GM12878 (cell line): Measurements from ENCODE around the gene PLXNA2. TPM values are rescaled to one million over a fixed set of nuclear protein-coding genes. Genes with fewer than 3 reads are reported as not detected.

Experiments used
- ATAC-seq: fragments of 200-7000 bp; cut with Tn5 transposase; 3 replicates; pipeline ENCODE4 v1.9.1; 2020; ENCODE audit warnings: mild to moderate bottlenecking, moderate library complexity
- BruUV-seq: library from RNA; stranded (reverse); fragments of 400-500 nt; replicated peaks from 2 replicates; lab custom pipeline; 2021; lab: Mats Ljungman, UMichigan
- CTCF ChIA-PET: fragments of 300-600 bp; sonication (Branson Sonifier 250); formaldehyde crosslinking; extraction: SDS; loops from one replicate; lab custom pipeline; 2021; ENCODE audit warnings: inconsistent platforms; lab: Yijun Ruan, JAX
- POLR2A ChIA-PET: fragments of 350-600 bp; formaldehyde crosslinking; extraction: SDS; loops from one replicate; lab custom pipeline; 2021; ENCODE audit warnings: inconsistent platforms; lab: Charles Lee
- RAD21 ChIA-PET: fragments of 300-600 bp; sonication (Branson Sonifier 250); formaldehyde crosslinking; loops from one replicate; lab custom pipeline; 2023; ENCODE audit warnings: antibody characterized with exemption; ENCODE audit not compliant: unreplicated experiment; lab: Charles Lee
- SMC1A ChIA-PET: fragments of 300-600 bp; sonication (Branson Sonifier 250); formaldehyde crosslinking; loops from one replicate; lab custom pipeline; 2023; ENCODE audit not compliant: unreplicated experiment, uncharacterized antibody; lab: Charles Lee
- DNase-seq: peaks from one replicate; pipeline ENCODE4 v3.0.0-alpha.2; 2011; ENCODE audit warnings: low read depth, low spot score
- FAIRE-seq: peaks from 3 replicates; lab custom pipeline; 2011; peaks lifted over from hg19 to GRCh38; lab: Jason Lieb, UNC
- H2AFZ ChIP-seq: 2 replicates; pipeline ENCODE4 v1.6.0; 2011; ENCODE audit warnings: low read depth, low read length, control low read depth; ENCODE audit not compliant: control insufficient read depth
- H3K27ac ChIP-seq: 2 replicates; pipeline ENCODE4 v1.5.1; 2011; ENCODE audit warnings: control low read depth; ENCODE audit not compliant: control insufficient read depth, insufficient read depth
- H3K27me3 ChIP-seq, 2 experiments: replicated peaks in 1 of 2; 2 replicates each; pipeline versions ENCODE4 v1.6.0 to v1.6.1; 2011; ENCODE audit warnings: low read length in 1 of 2; ENCODE audit not compliant: control insufficient read depth in 2 of 2, insufficient read depth in 2 of 2
- H3K36me3 ChIP-seq, 2 experiments: 2 replicates each; pipeline ENCODE4 v1.5.1; 2011; ENCODE audit warnings: low read length in 1 of 2; ENCODE audit not compliant: control insufficient read depth in 2 of 2, insufficient read depth in 2 of 2
- H3K4me1 ChIP-seq: 2 replicates; pipeline ENCODE4 v1.6.1; 2011; ENCODE audit warnings: mild to moderate bottlenecking, low read length, moderate library complexity, mixed read lengths; ENCODE audit not compliant: control insufficient read depth, insufficient read depth
- H3K4me2 ChIP-seq: 2 replicates; pipeline ENCODE4 v1.6.0; 2011; ENCODE audit warnings: control low read depth; ENCODE audit not compliant: control insufficient read depth, insufficient read depth
- H3K4me3 ChIP-seq: fragments of 200-600 bp; sonication (generic); 2 replicates; pipeline ENCODE4 v1.5.1; 2016
- H3K79me2 ChIP-seq: 2 replicates; pipeline ENCODE4 v1.6.0; 2011; ENCODE audit warnings: low read length; ENCODE audit not compliant: control insufficient read depth, insufficient read depth
- H3K9ac ChIP-seq: 2 replicates; pipeline ENCODE4 v1.8.0; 2011; ENCODE audit warnings: low read length, control low read depth, mixed read lengths; ENCODE audit not compliant: control insufficient read depth, insufficient read depth
- H3K9me3 ChIP-seq: replicated peaks from 3 replicates; pipeline ENCODE4 v1.5.1; 2011; ENCODE audit warnings: mild to moderate bottlenecking, low read length; ENCODE audit not compliant: control insufficient read depth, insufficient read depth
- H4K20me1 ChIP-seq: 2 replicates; pipeline ENCODE4 v1.6.0; 2011; ENCODE audit not compliant: control insufficient read depth, insufficient read depth
- ETV6 ChIP-seq, 2 experiments: fragments of 450-650 bp in 1 of 2; IDR thresholded peaks in 1 of 2; conservative IDR thresholded peaks in 1 of 2; 2 replicates each; pipeline ENCODE4 v1.6.1; 2014; ENCODE audit warnings: antibody characterized with exemption in 1 of 2, borderline replicate concordance in 1 of 2, low read depth in 1 of 2, mild to moderate bottlenecking in 1 of 2, moderate library complexity in 1 of 2
- FOXK2 ChIP-seq: fragments of 450-650 bp; IDR thresholded peaks from 2 replicates; pipeline ENCODE4 v1.6.1; 2017; ENCODE audit warnings: mild to moderate bottlenecking, moderate library complexity
- HDGF ChIP-seq: fragments of 450-650 bp; IDR thresholded peaks from 2 replicates; pipeline ENCODE4 v1.6.1; 2016; ENCODE audit warnings: antibody characterized with exemption
- LARP7 ChIP-seq: fragments of 450-650 bp; IDR thresholded peaks from 2 replicates; pipeline ENCODE4 v1.6.1; 2017; ENCODE audit warnings: mild to moderate bottlenecking
- MAX ChIP-seq: IDR thresholded peaks from 2 replicates; pipeline ENCODE4 v1.6.1; 2012; ENCODE audit warnings: low read depth, low read length, improper control_type of control experiment
- MYB ChIP-seq: fragments of 150-350 bp; IDR thresholded peaks from 2 replicates; pipeline ENCODE4 v1.6.1; 2014; ENCODE audit warnings: mild to moderate bottlenecking, low read depth, low read length, borderline replicate concordance
- NBN ChIP-seq: fragments of 450-650 bp; IDR thresholded peaks from 2 replicates; pipeline ENCODE4 v1.6.1; 2016
- NFYA ChIP-seq: IDR thresholded peaks from 2 replicates; pipeline ENCODE4 v1.6.1; 2011; ENCODE audit warnings: low read depth, mild to moderate bottlenecking, low read length, improper control_type of control experiment, borderline replicate concordance
- NR2C1 ChIP-seq: fragments of 450-650 bp; IDR thresholded peaks from 2 replicates; pipeline ENCODE4 v1.6.1; 2017; ENCODE audit warnings: antibody characterized with exemption, mild to moderate bottlenecking, moderate library complexity
- PML ChIP-seq: IDR thresholded peaks from 2 replicates; pipeline ENCODE4 v1.6.1; 2012; ENCODE audit warnings: low read length, inconsistent platforms
- POLR2AphosphoS2 ChIP-seq: IDR thresholded peaks from 2 replicates; pipeline ENCODE4 v1.6.1; 2011; ENCODE audit warnings: low read depth, mild to moderate bottlenecking, low read length, improper control_type of control experiment, moderate library complexity
- SMC3 ChIP-seq: IDR thresholded peaks from 2 replicates; pipeline ENCODE4 v1.6.1; 2011; ENCODE audit warnings: low read length, improper control_type of control experiment, borderline replicate concordance
- TBL1XR1 ChIP-seq: IDR thresholded peaks from 2 replicates; pipeline ENCODE4 v1.6.1; 2012; ENCODE audit warnings: low read depth, low read length, improper control_type of control experiment
- WGBS: methylation state at CpG from one replicate; pipeline ENCODE4 v1.1.6; 2016; ENCODE audit warnings: low lambda C conversion rate; ENCODE audit not compliant: insufficient replicate concordance, insufficient coverage; ENCODE audit errors: missing lambda C conversion rate; 5-methylcytosine and 5-hydroxymethylcytosine counted together
- in situ Hi-C: fragments of 300-500 bp; cut with MboI; formaldehyde crosslinking; loops from 9 replicates; pipeline ENCODE4 v1.14.3; 2018; ENCODE audit warnings: mixed read lengths
- intact Hi-C: fragments of 100-400 bp; cut with micrococcal nuclease; formaldehyde crosslinking; loops from one replicate; pipeline ENCODE4 v1.14.2; 2022; ENCODE audit not compliant: unreplicated experiment
- polyA plus RNA-seq, 11 experiments: library from polyadenylated mRNA; depleted of rRNA in 4 of 11; unstranded in 6 of 11; stranded (reverse) in 5 of 11; fragments of >200 nt; fragmentation: Nextera tagmentation in 4 of 11; fragmentation: Illumina TruSeq in 1 of 11; extraction: Ambion mirVana in 4 of 11; extraction: Trizol in 1 of 11; gene quantifications; 1 replicate in 1 of 11; 2 replicates in 10 of 11; pipeline versions ENCODE4 v1.2.1 to v1.2.3, GENCODE V29; 2011 to 2016; ENCODE audit warnings: inconsistent platforms in 2 of 11, missing spikeins in 2 of 11, low read depth in 1 of 11
- total RNA-seq, 4 experiments: library from RNA; depleted of rRNA in 3 of 4; stranded (reverse); fragments of >200 nt in 3 of 4; fragmentation: Illumina TruSeq in 1 of 4; extraction: Trizol in 1 of 4; gene quantifications; 2 replicates each; pipeline versions ENCODE4 v1.2.1 to v1.2.3, GENCODE V29; 2013 to 2021
- TF ChIP-seq, protein P1 (sequence below), 3 experiments: IDR thresholded peaks in 2 of 3; conservative IDR thresholded peaks in 1 of 3; 2 replicates each; pipeline ENCODE4 v1.5.1; 2011; ENCODE audit warnings: low read depth in 3 of 3, low read length in 3 of 3, mild to moderate bottlenecking in 3 of 3, control low read depth in 2 of 3, moderate library complexity in 2 of 3, inconsistent platforms in 1 of 3, mixed read lengths in 1 of 3; ENCODE audit not compliant: control insufficient read depth in 2 of 3, insufficient read depth in 1 of 3; ENCODE audit errors: extremely low read depth in 1 of 3
- TF ChIP-seq, protein P2 (sequence below): fragments of 450-650 bp; IDR thresholded peaks from 2 replicates; pipeline ENCODE4 v1.6.1; 2016; ENCODE audit warnings: mild to moderate bottlenecking

PLXNA2 gene
- total and polyA plus RNA-seq, 10 of the 15 experiments (the other 5 are each of a cell fraction or from before 2014, with no cell fraction given): under 0.01 to 0.08 (median 0.07) TPM; not detected in 4

DNA sequence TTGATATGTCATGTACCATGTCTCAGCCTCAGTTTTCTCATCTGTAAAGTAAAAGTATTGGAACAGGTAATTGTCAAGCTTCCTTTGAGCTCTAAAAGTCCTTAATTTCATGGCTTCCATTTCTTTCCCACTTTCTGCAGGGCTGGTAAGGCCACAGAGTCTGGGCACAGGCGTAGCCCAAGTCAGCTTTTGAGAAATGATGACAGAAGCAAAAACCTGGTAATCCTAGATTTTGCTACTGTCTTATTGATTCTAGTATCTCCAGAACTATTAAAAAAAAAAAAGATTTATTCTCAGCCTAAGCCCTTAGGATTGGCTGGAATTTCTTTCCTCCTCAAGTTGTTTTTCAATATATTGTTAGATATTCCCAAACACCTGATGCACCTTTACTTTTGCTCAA, 31.3 kb downstream of the PLXNA2 start:
- in situ Hi-C loops: no loop called here
- TF ChIP-seq TBL1XR1 (no peak), HDGF (no peak), SMC3 (no peak), NFYA (no peak), PML (no peak), MYB (no peak), FOXK2 (no peak), POLR2AphosphoS2 (no peak), ETV6 (conservative IDR thresholded peaks at IDR 0.05 in 1 of 2, IDR thresholded peaks at IDR 0.05 in 1 of 2; ENCODE audit: borderline replicate concordance in 1 of 2, low read depth in 1 of 2) (no peak), NBN (no peak), LARP7 (no peak), MAX (no peak), NR2C1 (no peak)
- TF ChIP-seq, protein P1, sequence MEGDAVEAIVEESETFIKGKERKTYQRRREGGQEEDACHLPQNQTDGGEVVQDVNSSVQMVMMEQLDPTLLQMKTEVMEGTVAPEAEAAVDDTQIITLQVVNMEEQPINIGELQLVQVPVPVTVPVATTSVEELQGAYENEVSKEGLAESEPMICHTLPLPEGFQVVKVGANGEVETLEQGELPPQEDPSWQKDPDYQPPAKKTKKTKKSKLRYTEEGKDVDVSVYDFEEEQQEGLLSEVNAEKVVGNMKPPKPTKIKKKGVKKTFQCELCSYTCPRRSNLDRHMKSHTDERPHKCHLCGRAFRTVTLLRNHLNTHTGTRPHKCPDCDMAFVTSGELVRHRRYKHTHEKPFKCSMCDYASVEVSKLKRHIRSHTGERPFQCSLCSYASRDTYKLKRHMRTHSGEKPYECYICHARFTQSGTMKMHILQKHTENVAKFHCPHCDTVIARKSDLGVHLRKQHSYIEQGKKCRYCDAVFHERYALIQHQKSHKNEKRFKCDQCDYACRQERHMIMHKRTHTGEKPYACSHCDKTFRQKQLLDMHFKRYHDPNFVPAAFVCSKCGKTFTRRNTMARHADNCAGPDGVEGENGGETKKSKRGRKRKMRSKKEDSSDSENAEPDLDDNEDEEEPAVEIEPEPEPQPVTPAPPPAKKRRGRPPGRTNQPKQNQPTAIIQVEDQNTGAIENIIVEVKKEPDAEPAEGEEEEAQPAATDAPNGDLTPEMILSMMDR (IDR thresholded peaks at IDR 0.05 in 2 of 3, conservative IDR thresholded peaks at IDR 0.05 in 1 of 3; ENCODE audit: control insufficient read depth in 2 of 3, extremely low read depth in 1 of 3, insufficient read depth in 1 of 3, low read depth in 3 of 3, low read length in 3 of 3): no peak
- TF ChIP-seq, protein P2, sequence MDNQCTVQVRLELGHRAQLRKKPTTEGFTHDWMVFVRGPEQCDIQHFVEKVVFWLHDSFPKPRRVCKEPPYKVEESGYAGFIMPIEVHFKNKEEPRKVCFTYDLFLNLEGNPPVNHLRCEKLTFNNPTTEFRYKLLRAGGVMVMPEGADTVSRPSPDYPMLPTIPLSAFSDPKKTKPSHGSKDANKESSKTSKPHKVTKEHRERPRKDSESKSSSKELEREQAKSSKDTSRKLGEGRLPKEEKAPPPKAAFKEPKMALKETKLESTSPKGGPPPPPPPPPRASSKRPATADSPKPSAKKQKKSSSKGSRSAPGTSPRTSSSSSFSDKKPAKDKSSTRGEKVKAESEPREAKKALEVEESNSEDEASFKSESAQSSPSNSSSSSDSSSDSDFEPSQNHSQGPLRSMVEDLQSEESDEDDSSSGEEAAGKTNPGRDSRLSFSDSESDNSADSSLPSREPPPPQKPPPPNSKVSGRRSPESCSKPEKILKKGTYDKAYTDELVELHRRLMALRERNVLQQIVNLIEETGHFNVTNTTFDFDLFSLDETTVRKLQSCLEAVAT: no peak
- RAD21 ChIA-PET: interaction anchor here (1.6 kb wide), 1 partner anchor 9 kb away, joined by 4 read pairs; no protein-coding TSS in a partner anchor
- no peak for DNase-seq
- intact Hi-C loops: no loop called here
- 25% methylated on average over 1 of the region's 1 CpG for WGBS
- Histone ChIP-seq H3K27ac (no peak overlapping the region), H3K9me3 (no peaks in the 10 kb centered on the region), H3K27me3 (no peaks in the 10 kb centered on the region; a peak in 2 of 4 replicates), H3K4me3 (no peak overlapping the region), H3K9ac (no peak overlapping the region), H3K4me1 (no peaks in the 10 kb centered on the region), H2AFZ (no peak overlapping the region), H3K79me2 (no peaks in the 10 kb centered on the region), H4K20me1 (no peaks in the 10 kb centered on the region), H3K36me3 (no peaks in the 10 kb centered on the region), H3K4me2 (no peak overlapping the region)
- SMC1A ChIA-PET: interaction anchor here (0.9 to 2.0 kb wide), 3 partner anchors 9 to 35 kb away, joined by 3 to 11 read pairs (median 6); no protein-coding TSS in a partner anchor
- POLR2A ChIA-PET: interaction anchor here (0.8 kb wide), 1 partner anchor 26 kb away, joined by 3 read pairs; no protein-coding TSS in a partner anchor
- no peak for FAIRE-seq
- CTCF ChIA-PET: interaction anchor here (0.7 to 2.6 kb wide), 7 partner anchors 9 to 133 kb away, joined by 3 to 12 read pairs (median 4); partner anchors contain the start of gene PLXNA2
- BruUV-seq: no TSS peak
- ATAC-seq: no peak
